OCI-LY3 (cell line): ENCODE measurements around the gene PIBF1.

ENCODE experiments used
- CTCF ChIP-seq: fragments of 200-600, 300-600 bp; sonication (generic); IDR thresholded peaks from 2 replicates; pipeline ENCODE4 v1.5.1; 2014; ENCODE audit warnings: antibody characterized with exemption, low read length, low read depth
- EZH2phosphoT487 ChIP-seq: fragments of 200-600 bp; shearing (Covaris generic); IDR thresholded peaks from 2 replicates; pipeline ENCODE4 v1.6.1; 2018; ENCODE audit warnings: antibody characterized with exemption, mixed run types, low read depth

- no peak for TF ChIP-seq CTCF
- no peak for TF ChIP-seq EZH2phosphoT487
Measured at GRCh38 chr13:73057284-73058063, 275.5 kb downstream of the PIBF1 start.
